ENCODE measurements around the gene CPSF4L. TPM values are rescaled to one million over a fixed set of nuclear protein-coding genes. Genes with fewer than 3 reads are reported as not detected.

The CPSF4L gene
- total RNA-seq, 4 donors from 2014 or later: not detected

DNA sequence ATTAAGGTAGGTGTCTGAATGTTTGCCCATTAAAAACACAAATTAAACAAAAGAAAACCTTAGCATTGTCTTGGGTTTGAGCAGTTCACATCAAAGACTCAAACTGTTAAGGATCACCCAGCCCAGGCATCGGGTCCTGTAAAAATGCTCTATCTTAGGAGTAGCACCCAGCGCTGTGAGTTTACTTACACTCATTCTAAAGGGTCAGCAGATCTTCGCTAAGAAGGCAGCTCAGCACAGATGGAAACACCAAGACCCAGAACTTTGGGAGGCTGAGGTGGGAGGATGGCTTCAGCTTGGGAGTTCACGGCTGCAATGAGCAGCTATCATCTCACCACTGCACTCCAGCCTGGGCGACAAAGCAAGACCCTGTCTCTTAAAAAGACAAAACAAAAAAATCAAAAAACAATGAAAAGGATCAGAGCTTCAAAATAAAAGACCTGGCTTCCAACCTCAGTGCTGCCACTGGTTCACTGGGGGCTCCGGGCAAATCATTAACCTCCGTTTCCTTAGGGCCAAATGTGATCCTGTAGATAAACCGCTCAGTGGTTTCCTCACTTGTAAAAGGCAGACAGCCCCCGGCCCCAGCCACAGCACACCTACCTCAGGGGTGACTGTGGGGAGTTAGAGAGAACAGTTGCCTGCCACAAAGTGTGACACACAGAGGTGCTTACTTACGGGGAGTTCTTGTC lies 57.7 kb downstream of the CPSF4L start:
- no peak overlapping the region for H3K27ac ChIP-seq
- H3K4me1 ChIP-seq: peaks cover 0 to 5% of the 10 kb centered on the region in 2 donors
- H3K36me3 ChIP-seq: peaks cover 72 to 75% of the 10 kb centered on the region in 2 donors
- H3K4me3 ChIP-seq (replicated peaks in 1 of 3): no peak overlapping the region
- TF ChIP-seq POLR2A (IDR thresholded peaks at IDR 0.05) (no peak), CTCF (IDR thresholded peaks at IDR 0.05) (no peak)
- no peaks in the 10 kb centered on the region for H3K27me3 ChIP-seq
- DNase-seq: no peak
- no peaks in the 10 kb centered on the region for H3K9me3 ChIP-seq
- WGBS, 2 donors: 82 to 86% methylated on average over 10 of the region's 10 CpGs
- intact Hi-C loops (cut with DNase I): no loop called here

GRCh38 chr17:73203135-73203787 lies 58.4 kb downstream of the CPSF4L start:
- Histone ChIP-seq H3K36me3 (peaks cover 74 to 76% of the 10 kb centered on the region in 2 donors), H3K9me3 (no peaks in the 10 kb centered on the region), H3K27me3 (no peaks in the 10 kb centered on the region), H3K27ac (no peak overlapping the region), H3K4me3 (replicated peaks in 1 of 3) (no peak overlapping the region), H3K4me1 (peaks cover 0 to 5% of the 10 kb centered on the region in 2 donors)
- intact Hi-C loops (cut with DNase I): no loop called here
- WGBS, 2 donors: 56 to 62% methylated on average over 8 of the region's 8 CpGs
- DNase-seq: no peak
- TF ChIP-seq CTCF (IDR thresholded peaks at IDR 0.05) (no peak), POLR2A (IDR thresholded peaks at IDR 0.05) (no peak)

- TF ChIP-seq CTCF (IDR thresholded peaks at IDR 0.05) (no peak), POLR2A (IDR thresholded peaks at IDR 0.05) (no peak)
- Histone ChIP-seq H3K4me1 (peaks cover 0 to 1% of the 10 kb centered on the region in 2 donors), H3K36me3 (peaks cover 81 to 86% of the 10 kb centered on the region in 2 donors), H3K27me3 (no peaks in the 10 kb centered on the region), H3K9me3 (no peaks in the 10 kb centered on the region), H3K27ac (no peak overlapping the region), H3K4me3 (replicated peaks in 1 of 3) (no peak overlapping the region)
- no peak for DNase-seq
- WGBS, 2 donors: 89 to 92% methylated on average over 19 of the region's 19 CpGs
- intact Hi-C loops (cut with DNase I): no loop called here
These were observed 60.2 kb downstream of the CPSF4L start for GRCh38 chr17:73201215-73202069.

- intact Hi-C loops (cut with DNase I): no loop called here
- H3K27ac ChIP-seq: no peak overlapping the region
- no peak overlapping the region for H3K4me3 ChIP-seq (replicated peaks in 1 of 3)
- TF ChIP-seq POLR2A (IDR thresholded peaks at IDR 0.05) (no peak), CTCF (IDR thresholded peaks at IDR 0.05) (no peak)
- H3K36me3 ChIP-seq: peaks cover 77% of the 10 kb centered on the region in 2 donors
- DNase-seq: no peak
- no peaks in the 10 kb centered on the region for H3K9me3 ChIP-seq
- H3K4me1 ChIP-seq: no peaks in the 10 kb centered on the region
- 88 to 91% methylated on average over 10 of the region's 10 CpGs for WGBS, 2 donors
- no peaks in the 10 kb centered on the region for H3K27me3 ChIP-seq
These were observed 61.2 kb downstream of the CPSF4L start for GRCh38 chr17:73200476-73200875.
